Measurements from ENCODE around the gene NUDCD2.
"Not testable (repeated sequence)": the region's sequence is repeated elsewhere in the genome, so short reads cannot be mapped to it uniquely, and the experiment has no call there.

NUDCD2 gene

GRCh38 chr5:163473635-163474243 is 13.8 kb upstream of the NUDCD2 start:
- DNase-seq, result no peak

GRCh38 chr5:163467682-163468081 is 7.8 kb upstream of the NUDCD2 start:
- no peak for DNase-seq

- DNase-seq, result no peak
Measured at GRCh38 chr5:163463063-163463435, 3.1 kb upstream of the NUDCD2 start.

- peak in 3 of 58 donors; percentile 45 to 56 (median 56) for DNase-seq
Measured at GRCh38 chr5:163460562-163461171, 765 bp upstream of the NUDCD2 start, which contains the start of gene HMMR. TSS of gene HMMR (plus strand) at chr5:163460632. CDS start at chr5:163460693, 61 bp downstream.

GRCh38 chr5:163459462-163459818 is 462 bp downstream of the NUDCD2 start:
- no peak for DNase-seq

GRCh38 chr5:163458778-163459385 is 1.0 kb downstream of the NUDCD2 start:
- DNase-seq, result no peak

- DNase-seq, result no peak
Measured at GRCh38 chr5:163456840-163457239, 3.1 kb downstream of the NUDCD2 start.

GRCh38 chr5:163456029-163456589 is 3.8 kb downstream of the NUDCD2 start:
- DNase-seq, result no peak

GRCh38 chr5:163455406-163455805 is 4.5 kb downstream of the NUDCD2 start:
- DNase-seq, result not testable (repeated sequence)

- DNase-seq, result no peak
Measured at GRCh38 chr5:163453705-163454104, 6.2 kb downstream of the NUDCD2 start.

- no peak for DNase-seq
Measured at GRCh38 chr5:163451489-163451888, 8.4 kb downstream of the NUDCD2 start.

- DNase-seq, result no peak
Measured at GRCh38 chr5:163448491-163448890, 11.4 kb downstream of the NUDCD2 start.

- no peak for DNase-seq
Measured at GRCh38 chr5:163447875-163448274, 12.0 kb downstream of the NUDCD2 start.

- no peak for DNase-seq
Measured at GRCh38 chr5:163447191-163447590, 12.7 kb downstream of the NUDCD2 start.

GRCh38 chr5:163445345-163445744 is 14.6 kb downstream of the NUDCD2 start:
- no peak for DNase-seq

- no peak for DNase-seq
Measured at GRCh38 chr5:163444526-163444925, 15.4 kb downstream of the NUDCD2 start.

- no peak for DNase-seq
Measured at GRCh38 chr5:163440954-163441353, 18.9 kb downstream of the NUDCD2 start.

GRCh38 chr5:163439092-163439425 is 20.8 kb downstream of the NUDCD2 start:
- no peak for DNase-seq

- DNase-seq, result peak; percentile 46 to 97 (median 92)
Measured at GRCh38 chr5:163437309-163438182, 22.4 kb downstream of the NUDCD2 start, which contains the start of gene CCNG1. TSS of gene CCNG1 (plus strand) at chr5:163437595. CDS start at chr5:163439257, 1,662 bp downstream.

- DNase-seq, result no peak
Measured at GRCh38 chr5:163437011-163437308, 22.9 kb downstream of the NUDCD2 start.

GRCh38 chr5:163436515-163436914 is 23.4 kb downstream of the NUDCD2 start:
- DNase-seq, result no peak

GRCh38 chr5:163434401-163434866 is 25.5 kb downstream of the NUDCD2 start:
- DNase-seq, result no peak

Data from anterior cingulate cortex (tissue), 58 donors.